Measurements from ENCODE around the gene TENM4. TPM values are rescaled to one million over a fixed set of nuclear protein-coding genes. Genes with fewer than 3 reads are reported as not detected.

Gene TENM4
- total RNA-seq, 1 donor from 2014 or later = 306 TPM

- peak; percentile 91 for DNase-seq (ENCODE audit: low read depth)
Measured at GRCh38 chr11:79122759-79123158, 318.1 kb downstream of the TENM4 start.

GRCh38 chr11:79121351-79121750, 319.5 kb downstream of the TENM4 start:
- DNase-seq (ENCODE audit: low read depth) = peak; percentile 57

GRCh38 chr11:79119491-79120284, 321.1 kb downstream of the TENM4 start:
- no peak for DNase-seq (ENCODE audit: low read depth)

- no peak for DNase-seq (ENCODE audit: low read depth)
Measured at GRCh38 chr11:79117488-79117887, 323.3 kb downstream of the TENM4 start.

GRCh38 chr11:79116600-79116999, 324.2 kb downstream of the TENM4 start:
- DNase-seq (ENCODE audit: low read depth) = peak; percentile 61

- no peak for DNase-seq (ENCODE audit: low read depth)
Measured at GRCh38 chr11:79113054-79113690, 327.7 kb downstream of the TENM4 start.

- no peak for DNase-seq (ENCODE audit: low read depth)
Measured at GRCh38 chr11:79110796-79111195, 330.0 kb downstream of the TENM4 start.

- no peak for DNase-seq (ENCODE audit: low read depth)
Measured at GRCh38 chr11:79110321-79110720, 330.5 kb downstream of the TENM4 start.

GRCh38 chr11:79108851-79109250, 332.0 kb downstream of the TENM4 start:
- DNase-seq (ENCODE audit: low read depth) = no peak

GRCh38 chr11:79102840-79103239, 338.0 kb downstream of the TENM4 start:
- no peak for DNase-seq (ENCODE audit: low read depth)

- no peak for DNase-seq (ENCODE audit: low read depth)
Measured at GRCh38 chr11:79101656-79102055, 339.2 kb downstream of the TENM4 start.

- no peak for DNase-seq (ENCODE audit: low read depth)
Measured at GRCh38 chr11:79100093-79100910, 340.5 kb downstream of the TENM4 start.

GRCh38 chr11:79098146-79098545, 342.7 kb downstream of the TENM4 start:
- no peak for DNase-seq (ENCODE audit: low read depth)

GRCh38 chr11:79097246-79097875, 343.5 kb downstream of the TENM4 start:
- no peak for DNase-seq (ENCODE audit: low read depth)

GRCh38 chr11:79095424-79095823, 345.4 kb downstream of the TENM4 start:
- no peak for DNase-seq (ENCODE audit: low read depth)

GRCh38 chr11:79094616-79095015, 346.2 kb downstream of the TENM4 start:
- DNase-seq (ENCODE audit: low read depth) = no peak

- DNase-seq (ENCODE audit: low read depth) = peak; percentile 100
Measured at GRCh38 chr11:79092791-79093353, 348.0 kb downstream of the TENM4 start.

GRCh38 chr11:79090191-79090705, 350.6 kb downstream of the TENM4 start:
- no peak for DNase-seq (ENCODE audit: low read depth)

GRCh38 chr11:79089601-79090000, 351.2 kb downstream of the TENM4 start:
- no peak for DNase-seq (ENCODE audit: low read depth)

- no peak for DNase-seq (ENCODE audit: low read depth)
Measured at GRCh38 chr11:79088967-79089366, 351.9 kb downstream of the TENM4 start.

GRCh38 chr11:79087961-79088318, 352.9 kb downstream of the TENM4 start:
- peak; percentile 53 for DNase-seq (ENCODE audit: low read depth)
